Measurements from ENCODE around the gene NFIA. TPM values are rescaled to one million over a fixed set of nuclear protein-coding genes. Genes with fewer than 3 reads are reported as not detected.

NFIA gene
- total and polyA plus RNA-seq, 2 of the 13 experiments (the other 11 are each of a cell fraction or from before 2014, with no cell fraction given): 14.7 to 28.5 TPM

DNA sequence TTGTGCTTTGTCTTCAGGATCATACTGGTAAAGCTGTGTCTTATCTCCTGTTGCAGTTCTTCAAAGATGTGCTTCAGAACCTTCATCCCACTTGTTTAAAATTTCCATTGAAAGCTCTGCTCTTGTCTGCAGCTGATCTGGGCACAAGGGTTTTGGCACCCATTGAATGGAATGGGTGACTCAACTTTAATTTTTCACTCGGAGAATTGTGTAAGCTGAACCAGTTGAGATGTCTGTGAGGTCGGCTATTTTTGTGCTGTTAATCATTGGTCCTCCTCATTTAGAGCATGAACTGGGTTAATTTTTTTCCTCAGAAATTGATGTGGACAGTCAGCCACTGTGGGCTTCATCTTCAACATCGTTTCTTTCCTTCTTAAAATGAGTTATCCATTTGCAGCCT, 390.5 kb downstream of the NFIA start:
- Histone ChIP-seq H3K4me3 (replicated peaks in 1 of 3; ENCODE audit: insufficient read depth in 1 of 3, low read depth in 2 of 3, low read length in 3 of 3) (no peak overlapping the region), H3K36me3 (replicated peaks in 1 of 2; ENCODE audit: control insufficient read depth in 1 of 2, insufficient read depth in 2 of 2, low read length in 2 of 2) (no peaks in the 10 kb centered on the region), H3K27ac (ENCODE audit: extremely low read length, insufficient read depth, low read length) (no peak overlapping the region), H3K4me1 (ENCODE audit: insufficient read depth, low read length) (no peaks in the 10 kb centered on the region), H3K4me2 (ENCODE audit: low read depth, low read length) (no peak overlapping the region), H3K9ac (ENCODE audit: insufficient read depth, low read depth, low read length) (no peak overlapping the region), H2AFZ (ENCODE audit: low read length) (no peak overlapping the region), H3K9me3 (ENCODE audit: low read length) (no peaks in the 10 kb centered on the region), H3K27me3 (ENCODE audit: control insufficient read depth in 1 of 2, insufficient read depth in 2 of 2, low read length in 2 of 2) (peaks cover 1 to 6% of the 10 kb centered on the region in 2 experiments; a peak in 2 of 5 replicates), H3K79me2 (ENCODE audit: insufficient read depth, low read length) (no peaks in the 10 kb centered on the region), H4K20me1 (ENCODE audit: insufficient read depth, low read length) (no peaks in the 10 kb centered on the region)
- ChIA-PET POLR2A (no interaction called here), CTCF (ENCODE audit: low intra/inter-chr PET ratio, low total read pairs) (no interaction called here)
- ATAC-seq (no peak), DNase-seq (ENCODE audit: low spot score) (no peak), FAIRE-seq (no peak)
- in situ Hi-C loops (cut with HindIII; ENCODE audit: extremely low pct_ligation_motif_present, low pct_unique_long_range_greater_than_20kb): no loop called here
- 4% methylated on average over 3 of the region's 3 CpGs for WGBS (ENCODE audit: low lambda C conversion rate)
- BruUV-seq (replicated peaks): no TSS peak
- intact Hi-C loops (cut with micrococcal nuclease; ENCODE audit: unreplicated experiment): no loop called here
- no peak for TF ChIP-seq SP2 (CRISPR knock-in tag; IDR thresholded peaks at IDR 0.05)
- TF ChIP-seq ZNF775 (CRISPR knock-in tag; IDR thresholded peaks at IDR 0.05; ENCODE audit: borderline replicate concordance): no peak
- TF ChIP-seq ZNF597 (CRISPR knock-in tag; IDR thresholded peaks at IDR 0.05): no peak
- TF ChIP-seq NFYC (CRISPR knock-in tag; IDR thresholded peaks at IDR 0.05): no peak
- no peak for TF ChIP-seq HES4 (CRISPR knock-in tag; IDR thresholded peaks at IDR 0.05; ENCODE audit: borderline replicate concordance)

DNA sequence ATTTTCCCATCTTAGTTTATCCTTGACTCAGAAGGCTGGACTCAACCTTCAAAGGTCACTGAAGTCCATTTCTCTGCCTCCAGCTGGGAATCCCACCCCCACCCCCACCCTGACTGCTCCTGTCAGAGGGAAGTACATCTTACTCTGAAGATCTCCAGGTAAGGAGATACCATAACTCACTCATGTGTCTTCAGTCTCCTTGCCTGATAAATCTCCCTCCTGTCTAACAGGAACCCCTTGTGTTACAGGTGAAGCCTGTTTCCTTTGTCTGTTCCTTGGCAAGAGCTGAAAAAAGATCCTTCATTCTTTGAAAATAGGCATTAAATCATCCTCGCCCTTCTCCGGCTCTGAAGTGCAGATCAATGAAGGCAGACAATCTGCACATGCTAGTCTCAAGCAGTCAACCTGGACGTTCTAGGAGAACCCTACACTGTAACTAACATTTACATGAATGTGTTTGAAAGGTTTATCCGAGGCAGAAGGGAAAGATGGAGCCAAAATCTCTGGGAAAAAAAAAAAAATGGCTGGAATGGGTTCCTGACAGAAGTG, 392.0 kb downstream of the NFIA start:
- H2AFZ ChIP-seq (ENCODE audit: low read length): no peak overlapping the region
- ChIA-PET POLR2A (no interaction called here), CTCF (ENCODE audit: low intra/inter-chr PET ratio, low total read pairs) (no interaction called here)
- no peaks in the 10 kb centered on the region for H3K9me3 ChIP-seq (ENCODE audit: low read length)
- no peaks in the 10 kb centered on the region for H3K4me1 ChIP-seq (ENCODE audit: insufficient read depth, low read length)
- no peak overlapping the region for H3K9ac ChIP-seq (ENCODE audit: insufficient read depth, low read depth, low read length)
- H3K27ac ChIP-seq (ENCODE audit: extremely low read length, insufficient read depth, low read length): no peak overlapping the region
- no peak for FAIRE-seq
- no peaks in the 10 kb centered on the region for H4K20me1 ChIP-seq (ENCODE audit: insufficient read depth, low read length)
- H3K4me3 ChIP-seq (replicated peaks in 1 of 3; ENCODE audit: insufficient read depth in 1 of 3, low read depth in 2 of 3, low read length in 3 of 3): no peak overlapping the region
- no TSS peak for BruUV-seq (replicated peaks)
- no peaks in the 10 kb centered on the region for H3K36me3 ChIP-seq (replicated peaks in 1 of 2; ENCODE audit: control insufficient read depth in 1 of 2, insufficient read depth in 2 of 2, low read length in 2 of 2)
- in situ Hi-C loops (cut with HindIII; ENCODE audit: extremely low pct_ligation_motif_present, low pct_unique_long_range_greater_than_20kb): no loop called here
- ATAC-seq: no peak
- intact Hi-C loops (cut with micrococcal nuclease; ENCODE audit: unreplicated experiment): no loop called here
- TF ChIP-seq ZNF253 (CRISPR knock-in tag; IDR thresholded peaks at IDR 0.05; ENCODE audit: borderline replicate concordance): no peak
- no peak for TF ChIP-seq FOSL1 (CRISPR knock-in tag; IDR thresholded peaks at IDR 0.05; ENCODE audit: borderline replicate concordance)
- no peak for TF ChIP-seq FOXK2 (IDR thresholded peaks at IDR 0.05)
- TF ChIP-seq TOPORS (CRISPR knock-in tag; IDR thresholded peaks at IDR 0.05): no peak
- TF ChIP-seq TRIM22 (IDR thresholded peaks at IDR 0.05): no peak
- TF ChIP-seq ZNF746 (CRISPR knock-in tag; IDR thresholded peaks at IDR 0.05): no peak
- TF ChIP-seq, protein P1, sequence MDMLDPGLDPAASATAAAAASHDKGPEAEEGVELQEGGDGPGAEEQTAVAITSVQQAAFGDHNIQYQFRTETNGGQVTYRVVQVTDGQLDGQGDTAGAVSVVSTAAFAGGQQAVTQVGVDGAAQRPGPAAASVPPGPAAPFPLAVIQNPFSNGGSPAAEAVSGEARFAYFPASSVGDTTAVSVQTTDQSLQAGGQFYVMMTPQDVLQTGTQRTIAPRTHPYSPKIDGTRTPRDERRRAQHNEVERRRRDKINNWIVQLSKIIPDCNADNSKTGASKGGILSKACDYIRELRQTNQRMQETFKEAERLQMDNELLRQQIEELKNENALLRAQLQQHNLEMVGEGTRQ (IDR thresholded peaks at IDR 0.05; ENCODE audit: low read depth, low read length): no peak
- TF ChIP-seq, protein P1 (CRISPR knock-in tag; IDR thresholded peaks at IDR 0.05; ENCODE audit: borderline replicate concordance): no peak
- no peak for TF ChIP-seq SNRNP70 (IDR thresholded peaks at IDR 0.05; ENCODE audit: low read depth, low read length)
- H3K79me2 ChIP-seq (ENCODE audit: insufficient read depth, low read length): no peaks in the 10 kb centered on the region
- H3K4me2 ChIP-seq (ENCODE audit: low read depth, low read length): no peak overlapping the region
- WGBS (ENCODE audit: low lambda C conversion rate): 32% methylated on average over 4 of the region's 4 CpGs
- no peak for DNase-seq (ENCODE audit: low spot score)
- H3K27me3 ChIP-seq (ENCODE audit: control insufficient read depth in 1 of 2, insufficient read depth in 2 of 2, low read length in 2 of 2): peaks cover 1 to 6% of the 10 kb centered on the region in 2 experiments; a peak in 2 of 5 replicates
